Upper lobe of left lung (tissue), 4 donors: ENCODE results near the gene SNRPA.

ENCODE experiments used
- POLR2A ChIP-seq, 4 donors: fragments of 450-650 bp; IDR thresholded peaks; one replicate each; pipeline ENCODE4 v1.5.1; 2016 to 2017; ENCODE audit warnings: antibody characterized with exemption in 4 of 4, mild to moderate bottlenecking in 2 of 4
- POLR2AphosphoS5 ChIP-seq, 2 donors: sonication (generic); formaldehyde crosslinking; IDR thresholded peaks; one replicate each; pipeline ENCODE4 v1.5.1; 2017; ENCODE audit warnings: antibody characterized with exemption in 2 of 2
- TF ChIP-seq, protein P1 (sequence below), 6 experiments: fragments of 450-650 bp in 4 of 6; fragments of 200-600 bp in 2 of 6; sonication (generic) in 2 of 6; IDR thresholded peaks; one replicate each; pipeline ENCODE4 v1.5.1; 2016 to 2019; ENCODE audit warnings: antibody characterized with exemption in 6 of 6

DNA sequence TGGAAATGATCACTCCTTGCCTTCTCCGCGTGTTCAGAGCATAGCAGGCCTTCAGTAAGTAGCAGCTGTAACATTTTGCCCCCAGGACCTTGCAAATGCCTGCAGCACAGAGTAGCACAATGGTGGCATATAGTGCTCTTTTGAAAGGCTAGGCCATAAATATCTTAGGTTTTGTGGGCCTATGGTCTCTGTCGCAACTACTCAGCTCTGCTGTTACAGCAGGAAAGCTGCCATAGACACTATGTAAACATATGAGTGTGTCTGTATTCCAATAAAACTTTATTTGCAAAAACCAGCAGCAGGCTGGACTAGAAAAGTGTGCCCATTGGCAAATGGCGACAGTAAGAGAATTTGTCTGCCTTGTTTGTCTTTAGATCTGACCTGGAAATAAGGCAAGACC is 24.7 kb upstream of the SNRPA start:
- TF ChIP-seq POLR2AphosphoS5 (IDR thresholded peaks at IDR 0.05) = no peak
- no peak for TF ChIP-seq POLR2A (IDR thresholded peaks at IDR 0.05)
- TF ChIP-seq, protein P1, sequence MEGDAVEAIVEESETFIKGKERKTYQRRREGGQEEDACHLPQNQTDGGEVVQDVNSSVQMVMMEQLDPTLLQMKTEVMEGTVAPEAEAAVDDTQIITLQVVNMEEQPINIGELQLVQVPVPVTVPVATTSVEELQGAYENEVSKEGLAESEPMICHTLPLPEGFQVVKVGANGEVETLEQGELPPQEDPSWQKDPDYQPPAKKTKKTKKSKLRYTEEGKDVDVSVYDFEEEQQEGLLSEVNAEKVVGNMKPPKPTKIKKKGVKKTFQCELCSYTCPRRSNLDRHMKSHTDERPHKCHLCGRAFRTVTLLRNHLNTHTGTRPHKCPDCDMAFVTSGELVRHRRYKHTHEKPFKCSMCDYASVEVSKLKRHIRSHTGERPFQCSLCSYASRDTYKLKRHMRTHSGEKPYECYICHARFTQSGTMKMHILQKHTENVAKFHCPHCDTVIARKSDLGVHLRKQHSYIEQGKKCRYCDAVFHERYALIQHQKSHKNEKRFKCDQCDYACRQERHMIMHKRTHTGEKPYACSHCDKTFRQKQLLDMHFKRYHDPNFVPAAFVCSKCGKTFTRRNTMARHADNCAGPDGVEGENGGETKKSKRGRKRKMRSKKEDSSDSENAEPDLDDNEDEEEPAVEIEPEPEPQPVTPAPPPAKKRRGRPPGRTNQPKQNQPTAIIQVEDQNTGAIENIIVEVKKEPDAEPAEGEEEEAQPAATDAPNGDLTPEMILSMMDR (IDR thresholded peaks at IDR 0.05) = no peak
